GM12878 (cell line): ENCODE data around the gene OTUB2. TPM values are rescaled to one million over a fixed set of nuclear protein-coding genes. Genes with fewer than 3 reads are reported as not detected.

Experiments
- ATAC-seq: fragments of 200-7000 bp; cut with Tn5 transposase; 3 replicates; pipeline ENCODE4 v1.9.1; 2020; ENCODE audit warnings: mild to moderate bottlenecking, moderate library complexity
- BruUV-seq: library from RNA; stranded (reverse); fragments of 400-500 nt; replicated peaks from 2 replicates; lab custom pipeline; 2021; lab: Mats Ljungman, UMichigan
- CTCF ChIA-PET: fragments of 300-600 bp; sonication (Branson Sonifier 250); formaldehyde crosslinking; extraction: SDS; loops from one replicate; lab custom pipeline; 2021; ENCODE audit warnings: inconsistent platforms; lab: Yijun Ruan, JAX
- POLR2A ChIA-PET: fragments of 350-600 bp; formaldehyde crosslinking; extraction: SDS; loops from one replicate; lab custom pipeline; 2021; ENCODE audit warnings: inconsistent platforms; lab: Charles Lee
- RAD21 ChIA-PET: fragments of 300-600 bp; sonication (Branson Sonifier 250); formaldehyde crosslinking; loops from one replicate; lab custom pipeline; 2023; ENCODE audit warnings: antibody characterized with exemption; ENCODE audit not compliant: unreplicated experiment; lab: Charles Lee
- SMC1A ChIA-PET: fragments of 300-600 bp; sonication (Branson Sonifier 250); formaldehyde crosslinking; loops from one replicate; lab custom pipeline; 2023; ENCODE audit not compliant: unreplicated experiment, uncharacterized antibody; lab: Charles Lee
- DNase-seq: peaks from one replicate; pipeline ENCODE4 v3.0.0-alpha.2; 2011; ENCODE audit warnings: low read depth, low spot score
- FAIRE-seq: peaks from 3 replicates; lab custom pipeline; 2011; peaks lifted over from hg19 to GRCh38; lab: Jason Lieb, UNC
- H2AFZ ChIP-seq: 2 replicates; pipeline ENCODE4 v1.6.0; 2011; ENCODE audit warnings: low read depth, low read length, control low read depth; ENCODE audit not compliant: control insufficient read depth
- H3K27ac ChIP-seq: 2 replicates; pipeline ENCODE4 v1.5.1; 2011; ENCODE audit warnings: control low read depth; ENCODE audit not compliant: control insufficient read depth, insufficient read depth
- H3K27me3 ChIP-seq, 2 experiments: replicated peaks in 1 of 2; 2 replicates each; pipeline versions ENCODE4 v1.6.0 to v1.6.1; 2011; ENCODE audit warnings: low read length in 1 of 2; ENCODE audit not compliant: control insufficient read depth in 2 of 2, insufficient read depth in 2 of 2
- H3K36me3 ChIP-seq, 2 experiments: 2 replicates each; pipeline ENCODE4 v1.5.1; 2011; ENCODE audit warnings: low read length in 1 of 2; ENCODE audit not compliant: control insufficient read depth in 2 of 2, insufficient read depth in 2 of 2
- H3K4me1 ChIP-seq: 2 replicates; pipeline ENCODE4 v1.6.1; 2011; ENCODE audit warnings: mild to moderate bottlenecking, low read length, moderate library complexity, mixed read lengths; ENCODE audit not compliant: control insufficient read depth, insufficient read depth
- H3K4me2 ChIP-seq: 2 replicates; pipeline ENCODE4 v1.6.0; 2011; ENCODE audit warnings: control low read depth; ENCODE audit not compliant: control insufficient read depth, insufficient read depth
- H3K4me3 ChIP-seq: fragments of 200-600 bp; sonication (generic); 2 replicates; pipeline ENCODE4 v1.5.1; 2016
- H3K79me2 ChIP-seq: 2 replicates; pipeline ENCODE4 v1.6.0; 2011; ENCODE audit warnings: low read length; ENCODE audit not compliant: control insufficient read depth, insufficient read depth
- H3K9ac ChIP-seq: 2 replicates; pipeline ENCODE4 v1.8.0; 2011; ENCODE audit warnings: low read length, control low read depth, mixed read lengths; ENCODE audit not compliant: control insufficient read depth, insufficient read depth
- H3K9me3 ChIP-seq: replicated peaks from 3 replicates; pipeline ENCODE4 v1.5.1; 2011; ENCODE audit warnings: mild to moderate bottlenecking, low read length; ENCODE audit not compliant: control insufficient read depth, insufficient read depth
- H4K20me1 ChIP-seq: 2 replicates; pipeline ENCODE4 v1.6.0; 2011; ENCODE audit not compliant: control insufficient read depth, insufficient read depth
- CBFB ChIP-seq: IDR thresholded peaks from 2 replicates; pipeline ENCODE4 v1.6.1; 2016; ENCODE audit warnings: antibody characterized with exemption, low read depth
- NFYA ChIP-seq: IDR thresholded peaks from 2 replicates; pipeline ENCODE4 v1.6.1; 2011; ENCODE audit warnings: low read depth, mild to moderate bottlenecking, low read length, improper control_type of control experiment, borderline replicate concordance
- PAX5 ChIP-seq: IDR thresholded peaks from 2 replicates; pipeline ENCODE4 v1.6.1; 2011; ENCODE audit warnings: low read depth, low read length, borderline replicate concordance
- POLR2AphosphoS5 ChIP-seq: IDR thresholded peaks from 2 replicates; pipeline ENCODE4 v1.6.1; 2011; ENCODE audit warnings: mild to moderate bottlenecking, low read length, inconsistent platforms
- RCOR1 ChIP-seq: conservative IDR thresholded peaks from 2 replicates; pipeline ENCODE4 v1.6.1; 2012; ENCODE audit warnings: low read depth, low read length, improper control_type of control experiment
- SIX5 ChIP-seq: IDR thresholded peaks from 2 replicates; pipeline ENCODE4 v1.6.1; 2011; ENCODE audit warnings: mild to moderate bottlenecking, low read depth, low read length, moderate library complexity; ENCODE audit not compliant: severe bottlenecking
- SMAD1 ChIP-seq: fragments of 450-650 bp; IDR thresholded peaks from 2 replicates; pipeline ENCODE4 v1.6.1; 2018; ENCODE audit warnings: mild to moderate bottlenecking, low read depth; ENCODE audit not compliant: partially characterized antibody
- WGBS: methylation state at CpG from one replicate; pipeline ENCODE4 v1.1.6; 2016; ENCODE audit warnings: low lambda C conversion rate; ENCODE audit not compliant: insufficient replicate concordance, insufficient coverage; ENCODE audit errors: missing lambda C conversion rate; 5-methylcytosine and 5-hydroxymethylcytosine counted together
- in situ Hi-C: fragments of 300-500 bp; cut with MboI; formaldehyde crosslinking; loops from 9 replicates; pipeline ENCODE4 v1.14.3; 2018; ENCODE audit warnings: mixed read lengths
- intact Hi-C: fragments of 100-400 bp; cut with micrococcal nuclease; formaldehyde crosslinking; loops from one replicate; pipeline ENCODE4 v1.14.2; 2022; ENCODE audit not compliant: unreplicated experiment
- polyA plus RNA-seq, 11 experiments: library from polyadenylated mRNA; depleted of rRNA in 4 of 11; unstranded in 6 of 11; stranded (reverse) in 5 of 11; fragments of >200 nt; fragmentation: Nextera tagmentation in 4 of 11; fragmentation: Illumina TruSeq in 1 of 11; extraction: Ambion mirVana in 4 of 11; extraction: Trizol in 1 of 11; gene quantifications; 1 replicate in 1 of 11; 2 replicates in 10 of 11; pipeline versions ENCODE4 v1.2.1 to v1.2.3, GENCODE V29; 2011 to 2016; ENCODE audit warnings: inconsistent platforms in 2 of 11, missing spikeins in 2 of 11, low read depth in 1 of 11
- total RNA-seq, 4 experiments: library from RNA; depleted of rRNA in 3 of 4; stranded (reverse); fragments of >200 nt in 3 of 4; fragmentation: Illumina TruSeq in 1 of 4; extraction: Trizol in 1 of 4; gene quantifications; 2 replicates each; pipeline versions ENCODE4 v1.2.1 to v1.2.3, GENCODE V29; 2013 to 2021

The OTUB2 gene
- total and polyA plus RNA-seq, 10 of the 15 experiments (the other 5 are each of a cell fraction or from before 2014, with no cell fraction given), result 0.05 to 0.82 (median 0.43) TPM

DNA sequence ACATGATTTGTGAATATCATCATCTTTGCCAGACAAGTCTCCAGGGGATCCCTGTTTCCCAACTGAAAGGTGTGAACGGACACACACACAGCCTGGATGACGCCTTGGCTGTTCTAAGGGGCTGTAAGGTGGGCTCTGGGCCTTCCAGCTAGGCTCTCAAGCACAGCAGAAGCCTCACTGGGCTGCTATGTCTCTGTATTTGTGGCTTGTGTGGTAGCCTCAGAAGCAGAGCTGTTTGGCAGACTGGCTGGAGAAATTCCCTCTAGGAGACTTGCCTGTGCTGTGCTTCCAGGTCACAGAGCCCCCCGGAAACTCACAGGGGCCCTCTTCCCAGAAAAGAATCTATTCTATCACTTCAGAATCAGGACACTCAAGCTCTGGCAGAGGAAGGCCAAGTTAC, 21.4 kb downstream of the OTUB2 start (continued):
- TF ChIP-seq NFYA, result no peak
- TF ChIP-seq PAX5, result no peak
- no peak for TF ChIP-seq RCOR1
- TF ChIP-seq CBFB, result no peak
- TF ChIP-seq, all 136 proteins: peak for 0

GRCh38 chr14:94048691-94049624, 22.8 kb downstream of the OTUB2 start:
- DNase-seq, result no peak
- Histone ChIP-seq H4K20me1 (no peaks in the 10 kb centered on the region), H3K9ac (no peak overlapping the region), H3K36me3 (peaks cover 31 to 36% of the 10 kb centered on the region in 2 experiments), H3K4me3 (no peak overlapping the region), H3K4me1 (no peaks in the 10 kb centered on the region), H3K79me2 (no peaks in the 10 kb centered on the region), H3K27me3 (no peaks in the 10 kb centered on the region), H3K27ac (no peak overlapping the region), H2AFZ (no peak overlapping the region), H3K4me2 (no peak overlapping the region), H3K9me3 (no peaks in the 10 kb centered on the region)
- ChIA-PET RAD21 (interaction anchor here (1.3 kb wide), 1 partner anchor 88 kb away, joined by 3 read pairs; no protein-coding TSS in a partner anchor), POLR2A (no interaction called here), SMC1A (interaction anchor here (0.8 to 2.0 kb wide), 6 partner anchors 11 to 88 kb away, joined by 3 to 5 read pairs (median 3); no protein-coding TSS in a partner anchor), CTCF (interaction anchor here (1.5 to 2.9 kb wide), 3 partner anchors 12 to 88 kb away, joined by 9 to 12 read pairs (median 10); no protein-coding TSS in a partner anchor)
- intact Hi-C loops (no loop called here), in situ Hi-C loops (no loop called here)
- no peak for TF ChIP-seq SIX5
- peak; percentile 39; the same call in 1 of the 2 replicates for TF ChIP-seq POLR2AphosphoS5
- peak; percentile 38 for TF ChIP-seq SMAD1
- no peak for TF ChIP-seq PAX5
- no peak for ATAC-seq
- no TSS peak for BruUV-seq
- 89% methylated on average over 10 of the region's 10 CpGs for WGBS
- no peak for FAIRE-seq
